ENCODE measurements around the gene LAMA3.

DNA sequence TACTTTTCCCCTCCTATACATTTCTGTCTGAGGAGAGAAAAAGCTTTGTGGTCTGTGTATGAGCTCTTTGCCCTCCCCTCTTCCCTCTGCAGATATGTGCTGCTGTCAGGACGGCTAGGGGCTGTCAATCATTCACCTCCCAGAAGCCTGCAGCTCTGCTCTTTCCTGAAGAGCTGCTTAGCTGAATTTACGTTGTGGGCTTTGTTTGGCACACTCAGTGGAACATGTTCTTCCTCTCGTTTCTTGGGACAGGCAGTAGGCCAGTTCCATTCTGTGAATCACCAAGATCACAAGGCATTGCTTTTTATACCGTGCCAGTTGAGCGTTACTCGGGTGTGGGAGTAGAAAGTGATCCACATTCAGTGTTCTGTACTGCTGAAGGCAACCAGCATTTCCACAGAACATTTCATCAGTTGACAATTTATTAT is 136.7 kb downstream of the LAMA3 start:
- TF ChIP-seq, protein P1, sequence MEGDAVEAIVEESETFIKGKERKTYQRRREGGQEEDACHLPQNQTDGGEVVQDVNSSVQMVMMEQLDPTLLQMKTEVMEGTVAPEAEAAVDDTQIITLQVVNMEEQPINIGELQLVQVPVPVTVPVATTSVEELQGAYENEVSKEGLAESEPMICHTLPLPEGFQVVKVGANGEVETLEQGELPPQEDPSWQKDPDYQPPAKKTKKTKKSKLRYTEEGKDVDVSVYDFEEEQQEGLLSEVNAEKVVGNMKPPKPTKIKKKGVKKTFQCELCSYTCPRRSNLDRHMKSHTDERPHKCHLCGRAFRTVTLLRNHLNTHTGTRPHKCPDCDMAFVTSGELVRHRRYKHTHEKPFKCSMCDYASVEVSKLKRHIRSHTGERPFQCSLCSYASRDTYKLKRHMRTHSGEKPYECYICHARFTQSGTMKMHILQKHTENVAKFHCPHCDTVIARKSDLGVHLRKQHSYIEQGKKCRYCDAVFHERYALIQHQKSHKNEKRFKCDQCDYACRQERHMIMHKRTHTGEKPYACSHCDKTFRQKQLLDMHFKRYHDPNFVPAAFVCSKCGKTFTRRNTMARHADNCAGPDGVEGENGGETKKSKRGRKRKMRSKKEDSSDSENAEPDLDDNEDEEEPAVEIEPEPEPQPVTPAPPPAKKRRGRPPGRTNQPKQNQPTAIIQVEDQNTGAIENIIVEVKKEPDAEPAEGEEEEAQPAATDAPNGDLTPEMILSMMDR (IDR thresholded peaks at IDR 0.05), result no peak
- peak in 1 of 2 donors; percentile 30 for TF ChIP-seq POLR2A (IDR thresholded peaks at IDR 0.05)
